Medulla oblongata (tissue), 1 donor: Measurements from ENCODE around the gene HADHB.
"Not testable (repeated sequence)": the region's sequence is repeated elsewhere in the genome, so short reads cannot be mapped to it uniquely, and the experiment has no call there.

ENCODE experiments used
- DNase-seq: peaks from one replicate; pipeline ENCODE4 v3.0.0-alpha.2; 2015; ENCODE audit errors: extremely low spot score

Gene HADHB

DNA sequence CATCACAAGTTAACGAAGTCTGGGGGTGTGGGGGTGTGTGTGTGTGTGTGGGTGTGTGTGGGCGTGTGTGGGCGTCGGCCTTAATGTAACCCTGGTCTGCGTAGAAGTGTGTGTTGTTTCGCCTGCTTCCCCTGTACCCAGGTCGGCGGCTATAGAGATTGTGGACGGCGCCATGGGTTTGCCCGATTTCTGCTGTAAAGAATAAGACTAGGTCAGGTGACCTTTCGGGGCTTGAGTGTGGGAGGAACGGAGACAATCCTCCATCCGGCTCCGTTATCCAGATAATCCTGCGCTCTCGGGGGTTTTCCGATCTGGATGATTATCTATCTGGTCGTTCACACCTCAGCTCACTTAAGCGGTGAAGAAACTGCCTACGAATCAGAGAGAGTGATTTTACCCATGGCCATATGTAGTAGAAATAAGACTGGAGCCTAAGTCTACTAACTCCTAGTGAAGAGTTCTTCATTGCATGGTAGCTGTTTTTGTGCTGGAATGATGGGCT lies 543 bp downstream of the HADHB start:
- peak; percentile 75 for DNase-seq

DNA sequence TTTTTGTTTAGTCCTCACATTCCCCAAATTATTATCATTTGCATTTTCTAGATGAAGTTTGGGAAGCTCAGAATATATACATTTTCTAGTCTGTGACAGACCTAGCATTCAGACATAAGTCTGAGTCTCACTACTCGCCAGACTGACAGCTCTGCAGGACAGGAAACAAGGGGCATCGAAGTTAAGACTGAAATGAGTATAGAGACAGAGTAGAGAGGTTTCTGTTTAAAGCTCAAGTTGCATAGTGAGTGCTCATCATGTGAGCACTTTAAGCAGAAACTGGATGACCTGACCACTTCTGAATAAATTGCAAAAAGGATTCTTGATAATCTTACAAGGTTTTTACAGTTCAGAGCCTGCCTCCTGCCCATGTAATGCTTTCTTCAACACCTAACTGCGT lies 1.1 kb downstream of the HADHB start:
- DNase-seq = peak; percentile 37

DNA sequence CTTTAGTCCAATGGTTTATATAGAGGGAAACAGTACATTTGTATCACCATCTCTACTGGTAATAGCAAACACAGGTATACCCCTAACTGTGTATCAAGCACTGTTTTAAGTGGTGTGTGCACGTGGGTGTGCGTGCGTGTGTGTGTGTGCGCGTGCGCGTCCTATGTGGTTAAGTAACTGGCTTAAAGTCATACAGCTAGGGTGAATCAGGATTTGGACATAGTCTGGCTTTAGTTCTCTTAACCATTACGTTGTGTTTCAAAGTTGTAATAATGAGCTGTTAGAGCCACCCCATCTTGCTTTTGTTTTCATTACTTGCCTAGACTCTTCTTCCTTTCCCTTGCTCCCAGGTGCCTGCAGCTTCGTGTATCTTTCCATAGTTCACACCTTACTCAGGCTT lies 2.1 kb downstream of the HADHB start:
- no peak for DNase-seq

DNA sequence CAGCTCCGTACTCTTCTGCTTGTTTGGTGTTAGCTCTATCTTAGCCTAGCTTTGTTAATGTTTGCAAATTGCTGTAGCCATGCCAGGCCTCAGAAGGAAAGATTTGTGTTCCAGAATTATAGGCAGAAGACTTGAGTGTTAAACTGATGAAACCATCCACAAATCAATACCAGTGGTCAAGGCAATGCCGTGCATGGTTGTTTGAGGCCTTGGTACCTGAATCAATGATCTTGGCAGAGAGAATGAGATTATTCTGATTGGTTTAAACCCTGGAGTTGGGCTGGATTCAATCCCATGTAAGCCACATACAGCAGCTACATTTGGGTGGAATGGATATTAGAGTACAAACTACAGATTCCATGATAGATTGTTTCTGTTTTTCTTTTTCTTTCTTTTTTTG lies 4.9 kb downstream of the HADHB start:
- no peak for DNase-seq

DNA sequence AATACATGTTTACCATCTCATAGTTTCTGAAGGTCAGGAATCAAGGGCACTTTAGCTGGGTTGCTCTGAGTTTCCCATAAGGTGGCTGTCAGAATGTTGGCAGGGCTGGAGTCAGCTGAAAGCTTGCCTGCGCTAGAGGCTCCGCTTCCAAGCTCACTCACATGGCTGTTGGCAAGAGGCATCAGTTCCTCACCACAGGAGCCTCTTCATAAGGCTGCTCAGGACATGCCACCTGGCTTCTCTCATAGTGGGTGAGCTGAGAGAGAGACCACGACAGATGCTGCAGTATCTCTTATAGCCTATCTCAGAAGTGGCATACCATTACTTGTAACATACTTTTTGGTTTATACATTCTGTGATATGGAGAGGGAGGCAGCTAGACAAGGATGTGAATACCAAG lies 7.2 kb downstream of the HADHB start:
- DNase-seq = peak; percentile 87

DNA sequence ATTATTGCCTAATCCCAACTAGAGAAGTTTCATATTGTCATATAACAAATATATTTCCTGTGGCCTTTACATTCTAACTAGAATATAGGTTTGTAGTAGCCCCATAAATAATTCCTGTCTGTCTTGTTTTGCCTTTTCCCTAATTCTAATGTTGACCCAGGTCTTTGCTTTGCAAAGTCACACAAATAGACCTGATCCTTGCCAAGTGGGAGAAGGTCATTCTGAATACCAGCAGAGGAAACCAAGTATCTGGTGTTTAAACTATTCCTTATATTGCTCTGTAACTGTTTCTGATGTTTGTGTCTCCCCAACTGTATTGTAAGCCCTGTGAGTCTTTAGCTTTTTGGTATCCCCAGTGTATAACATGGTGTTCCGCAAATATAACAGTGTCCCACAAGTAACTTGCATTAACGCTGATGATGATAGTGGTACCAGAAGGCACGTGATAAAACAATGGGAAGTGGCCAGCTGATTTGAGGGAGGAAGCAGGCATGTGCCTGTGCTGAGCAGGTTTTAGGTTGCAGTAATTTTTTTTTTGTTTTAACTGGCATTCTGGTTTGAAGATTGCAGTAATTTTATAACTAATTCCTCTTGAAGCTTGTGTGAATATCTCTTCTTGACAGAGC lies 11.1 kb downstream of the HADHB start:
- no peak for DNase-seq

DNA sequence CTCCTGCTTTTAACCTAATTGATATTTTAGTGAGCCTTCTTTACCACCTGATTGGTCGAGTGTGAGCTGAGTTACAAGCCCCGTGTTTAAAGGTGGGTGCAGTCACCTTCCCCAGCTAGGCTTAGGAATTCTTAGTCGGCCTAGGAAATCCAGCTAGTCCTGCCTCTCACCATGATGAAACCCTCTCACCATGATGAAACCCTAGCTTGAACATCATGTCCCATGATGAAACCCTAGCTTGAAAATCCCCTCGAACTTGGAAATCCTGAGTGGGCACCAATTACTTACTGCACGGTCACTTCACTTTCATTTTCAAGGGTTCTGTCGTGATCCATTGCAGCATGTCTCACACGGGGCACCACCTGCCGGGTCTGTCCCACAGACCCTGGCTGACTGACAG lies 14.1 kb downstream of the HADHB start:
- DNase-seq = not testable (repeated sequence)

DNA sequence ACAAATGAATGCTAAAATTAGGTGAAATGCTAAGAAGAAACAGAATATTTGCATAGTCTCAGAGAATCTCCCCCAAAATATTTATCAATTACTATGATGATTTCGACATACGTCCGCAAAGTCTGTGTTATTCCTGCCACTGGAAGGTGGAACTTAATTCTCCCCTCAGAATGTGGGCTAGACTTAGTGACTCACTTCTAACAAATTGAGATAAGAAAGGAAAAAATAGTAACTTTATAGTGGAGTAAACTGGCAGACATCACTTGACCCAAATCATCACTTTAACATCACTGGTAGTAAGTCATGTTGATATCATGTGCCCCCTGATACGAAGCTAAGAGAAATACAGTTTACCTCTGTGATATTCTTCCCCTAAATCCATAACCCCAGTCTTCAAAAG lies 23.5 kb downstream of the HADHB start:
- no peak for DNase-seq

DNA sequence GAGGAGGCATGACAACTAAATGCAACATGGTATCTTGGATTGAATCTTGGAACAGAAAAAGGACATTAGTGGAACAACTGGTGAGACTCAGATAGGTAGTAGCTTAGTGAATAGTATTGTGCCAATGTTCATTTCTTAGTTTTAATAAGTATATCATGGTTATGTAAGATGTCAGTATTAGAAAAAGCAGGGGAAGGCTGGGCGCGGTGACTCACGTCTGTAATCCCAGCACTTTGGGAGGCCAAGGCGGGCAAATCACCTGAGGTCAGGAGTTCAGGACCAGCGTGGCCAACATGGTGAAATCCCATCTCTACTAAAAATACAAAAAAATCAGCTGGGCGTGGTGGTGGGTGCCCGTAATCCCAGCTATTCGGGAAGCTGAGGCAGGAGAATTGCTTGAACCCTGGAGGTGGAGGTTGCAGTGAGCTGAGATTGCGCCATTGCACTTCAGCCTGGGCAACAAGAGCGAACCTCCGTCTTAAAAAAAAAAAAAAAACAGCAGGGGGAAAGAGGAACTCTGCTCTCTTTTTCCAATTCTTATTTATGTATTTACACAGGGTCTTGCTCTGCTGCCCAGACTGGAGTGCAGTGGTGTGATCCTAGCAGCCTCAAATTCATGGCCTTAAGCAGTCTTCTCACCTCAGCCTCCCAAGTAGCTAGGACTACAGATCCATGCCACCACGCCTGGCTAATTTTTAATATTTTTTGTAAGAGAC lies 24.1 kb downstream of the HADHB start:
- not testable (repeated sequence) for DNase-seq

DNA sequence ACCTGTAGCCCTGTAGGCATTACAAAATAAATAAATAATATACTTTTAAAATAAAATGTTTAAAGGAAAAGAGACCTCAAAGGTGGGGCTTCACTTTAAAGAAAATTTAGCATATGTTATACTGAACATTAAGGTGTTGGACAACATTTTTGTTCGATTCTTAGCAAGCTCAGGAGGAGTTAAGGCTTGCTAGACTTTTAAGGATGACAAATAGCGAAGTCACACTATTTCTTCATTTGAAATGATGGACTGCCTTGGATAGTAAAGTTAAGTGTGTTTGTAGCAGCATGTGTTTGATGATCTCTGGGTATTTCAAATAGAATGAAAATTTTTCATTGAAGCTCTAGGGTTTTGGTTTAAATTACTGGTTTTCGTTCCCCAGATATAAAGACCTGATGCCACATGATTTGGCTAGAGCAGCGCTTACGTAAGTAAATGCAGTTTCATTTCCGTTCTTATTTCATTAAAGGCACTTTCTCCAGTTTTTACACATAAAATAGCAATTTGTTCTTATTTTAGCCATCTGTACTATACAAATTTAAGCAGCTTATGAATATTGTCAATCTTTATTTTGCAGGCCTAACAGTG lies 24.9 kb downstream of the HADHB start:
- DNase-seq = peak; percentile 47

DNA sequence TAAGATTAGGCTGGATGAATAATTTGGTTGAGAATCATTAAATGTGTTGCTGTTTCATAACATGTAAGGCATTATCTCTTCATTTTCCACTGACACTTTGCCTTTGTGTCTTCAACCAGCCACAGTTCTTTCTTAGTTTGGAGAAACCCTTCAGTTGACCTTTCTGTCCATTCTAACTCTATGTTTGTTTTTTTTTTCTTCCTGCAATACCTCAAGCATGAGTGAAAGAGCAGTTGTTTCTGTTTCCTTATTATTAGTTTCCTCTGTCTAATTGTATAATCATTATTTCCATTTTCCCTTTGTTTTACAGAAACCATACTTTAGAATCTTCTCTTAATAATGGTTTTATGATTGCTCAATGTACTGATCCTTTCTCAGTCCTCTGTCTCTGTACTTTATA lies 25.6 kb downstream of the HADHB start:
- DNase-seq = no peak

DNA sequence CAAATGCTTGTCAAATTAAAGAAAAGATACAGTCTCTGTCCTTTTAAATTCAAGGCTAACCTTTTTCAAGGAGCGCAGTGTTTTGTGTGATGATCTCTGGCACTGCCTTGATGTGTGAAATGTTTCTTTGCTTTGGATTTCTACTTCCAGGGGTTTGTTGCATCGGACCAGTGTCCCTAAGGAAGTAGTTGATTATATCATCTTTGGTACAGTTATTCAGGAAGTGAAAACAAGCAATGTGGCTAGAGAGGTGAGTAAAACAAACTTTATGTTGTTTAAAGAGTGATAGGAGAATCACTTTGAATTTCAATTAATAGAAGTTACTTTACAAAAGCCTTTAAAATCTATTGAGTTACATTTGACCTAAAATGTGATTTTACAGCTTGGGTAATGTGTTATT lies 28.8 kb downstream of the HADHB start:
- no peak for DNase-seq

DNA sequence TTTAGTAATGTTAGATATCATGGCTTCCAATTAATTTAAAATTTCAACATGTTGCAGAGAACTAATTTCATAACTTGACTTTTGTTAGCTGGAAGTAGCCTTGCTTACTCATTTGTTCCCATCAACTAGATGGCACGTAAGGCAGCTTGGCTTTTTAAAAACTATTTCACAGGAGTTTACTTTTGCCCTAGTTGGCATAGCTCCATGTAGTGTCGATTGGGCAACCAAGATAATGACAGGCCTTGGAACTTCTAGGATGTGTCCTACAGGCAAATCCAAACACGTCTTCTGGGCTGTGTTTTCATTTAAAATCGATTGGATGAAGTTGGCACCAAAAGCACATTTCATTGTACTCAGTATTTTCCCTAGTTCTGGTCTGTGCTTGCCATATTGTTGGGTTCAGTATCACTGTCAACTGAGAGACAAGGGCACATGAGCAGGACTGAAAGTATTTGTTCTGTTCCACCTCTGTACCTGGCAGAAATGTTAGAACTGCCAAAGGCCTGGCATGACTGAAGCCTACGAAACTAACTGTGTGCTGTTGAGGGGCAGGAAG lies 29.4 kb downstream of the HADHB start:
- peak; percentile 41 for DNase-seq

DNA sequence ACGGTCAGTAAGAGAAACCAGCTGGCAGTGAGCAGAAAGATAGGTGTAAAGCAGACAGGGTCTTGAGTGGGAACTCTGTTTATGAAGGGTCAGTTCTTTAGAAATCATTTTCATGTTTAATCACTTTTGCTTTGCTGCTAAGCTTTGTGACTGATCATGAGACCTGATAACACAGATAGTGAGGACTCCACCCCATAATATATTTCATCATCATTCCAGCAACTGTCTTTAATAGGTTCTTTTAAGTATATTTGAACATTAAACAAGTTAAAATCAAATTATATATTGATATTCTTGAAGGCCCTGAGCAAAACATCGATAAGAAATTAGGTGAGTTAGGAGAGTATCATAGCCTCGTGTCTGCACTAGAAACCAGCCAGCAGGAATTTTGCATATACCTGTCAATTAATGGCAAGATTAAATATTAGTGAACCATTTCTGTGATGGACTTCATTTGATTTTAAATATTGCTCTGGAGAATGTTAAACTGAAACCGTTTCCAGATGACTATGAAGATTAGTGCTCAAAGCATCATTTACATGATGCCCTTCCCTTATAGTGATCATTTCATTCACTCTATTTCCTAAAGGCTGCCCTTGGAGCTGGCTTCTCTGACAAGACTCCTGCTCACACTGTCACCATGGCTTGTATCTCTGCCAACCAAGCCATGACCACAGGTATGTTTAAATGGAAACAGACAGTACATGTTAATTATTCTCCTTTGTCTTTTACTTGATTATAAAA lies 31.9 kb downstream of the HADHB start:
- no peak for DNase-seq

DNA sequence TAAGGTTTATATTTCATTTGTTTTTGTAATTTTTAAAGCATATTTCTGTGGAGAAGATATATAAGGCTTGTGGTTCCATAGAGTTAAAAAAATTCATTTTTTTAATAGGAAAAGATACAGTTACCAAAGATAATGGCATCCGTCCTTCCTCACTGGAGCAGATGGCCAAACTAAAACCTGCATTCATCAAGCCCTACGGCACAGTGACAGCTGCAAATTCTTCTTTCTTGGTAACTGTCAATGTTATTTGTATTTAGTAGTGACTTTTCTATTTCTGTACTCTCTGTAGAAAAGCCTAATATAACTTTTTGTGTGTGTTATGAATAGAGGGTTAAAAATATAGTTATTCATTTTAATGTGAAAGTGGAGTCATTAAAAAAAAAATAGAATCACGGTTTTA lies 35.1 kb downstream of the HADHB start:
- DNase-seq = no peak

DNA sequence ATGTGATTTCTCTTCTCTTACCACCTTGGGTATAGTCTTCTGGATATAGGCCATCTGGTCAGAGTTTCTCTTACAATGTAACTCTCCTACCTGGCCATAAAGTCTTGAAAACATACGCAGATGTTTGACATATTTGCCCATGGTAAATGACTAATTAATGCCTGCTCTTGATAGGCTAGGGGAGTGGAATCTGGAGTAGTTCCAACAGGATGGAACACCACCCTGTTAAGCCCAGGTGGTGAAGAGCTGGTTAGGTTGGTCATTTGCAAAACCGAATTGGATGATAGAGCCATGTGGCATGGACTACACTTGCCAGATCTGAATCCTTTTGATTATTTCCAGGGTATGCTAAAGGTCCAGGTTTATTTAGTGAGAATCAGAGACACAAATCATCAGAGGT lies 36.5 kb downstream of the HADHB start:
- DNase-seq = no peak

DNA sequence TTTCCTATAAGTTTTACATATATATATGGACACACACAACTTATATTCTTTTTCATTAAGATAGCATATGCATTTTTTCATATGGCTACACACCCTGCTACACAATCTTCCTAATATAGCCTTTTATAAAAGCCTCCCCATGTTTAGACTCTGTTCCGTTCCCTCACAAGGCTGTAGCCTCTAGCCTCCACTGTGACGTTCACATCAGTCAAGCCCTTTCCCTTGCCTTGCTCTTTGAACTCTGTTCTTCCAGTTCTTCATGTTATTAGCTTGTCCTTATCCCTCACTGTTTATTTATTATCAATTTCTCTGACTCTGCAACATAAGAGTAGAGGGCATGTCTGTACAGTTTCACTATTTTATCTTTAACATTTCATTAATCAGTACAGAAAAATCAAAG lies 38.9 kb downstream of the HADHB start:
- no peak for DNase-seq

DNA sequence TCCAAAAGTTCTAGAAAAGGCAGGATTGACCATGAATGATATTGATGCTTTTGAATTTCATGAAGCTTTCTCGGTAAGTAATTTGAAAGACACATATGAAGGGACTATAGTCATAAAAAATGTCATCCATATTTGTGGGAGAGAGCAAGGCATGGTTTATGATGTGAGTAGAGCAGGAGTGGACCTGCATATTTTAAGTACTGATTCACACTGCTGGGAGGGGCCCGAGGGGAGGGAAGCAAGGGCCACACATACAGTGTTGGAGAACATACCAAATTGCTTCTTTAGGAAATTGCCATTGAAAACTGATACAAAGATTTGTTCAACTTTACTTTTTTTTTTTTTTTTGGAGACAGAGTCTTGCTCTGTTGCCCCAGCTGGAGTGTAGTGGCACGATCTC lies 39.4 kb downstream of the HADHB start:
- DNase-seq = no peak

DNA sequence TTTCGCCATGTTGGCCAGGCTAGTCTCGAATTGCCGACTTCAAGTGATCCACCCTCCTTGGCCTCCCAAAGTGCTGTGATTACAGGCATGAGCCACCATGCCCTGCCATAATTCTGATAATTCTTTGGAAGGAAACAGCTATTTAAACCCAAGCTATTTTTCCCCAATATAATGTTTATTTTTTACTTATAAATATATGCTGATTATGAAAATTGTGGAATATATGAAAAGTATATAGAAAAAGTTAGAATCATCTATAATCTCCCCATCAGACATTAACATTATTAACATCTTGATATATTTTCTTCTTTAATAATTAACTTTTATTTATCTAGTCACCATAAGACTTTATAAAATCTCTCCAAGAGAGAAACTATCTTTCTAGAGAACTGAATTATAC lies 41.2 kb downstream of the HADHB start:
- DNase-seq = no peak

DNA sequence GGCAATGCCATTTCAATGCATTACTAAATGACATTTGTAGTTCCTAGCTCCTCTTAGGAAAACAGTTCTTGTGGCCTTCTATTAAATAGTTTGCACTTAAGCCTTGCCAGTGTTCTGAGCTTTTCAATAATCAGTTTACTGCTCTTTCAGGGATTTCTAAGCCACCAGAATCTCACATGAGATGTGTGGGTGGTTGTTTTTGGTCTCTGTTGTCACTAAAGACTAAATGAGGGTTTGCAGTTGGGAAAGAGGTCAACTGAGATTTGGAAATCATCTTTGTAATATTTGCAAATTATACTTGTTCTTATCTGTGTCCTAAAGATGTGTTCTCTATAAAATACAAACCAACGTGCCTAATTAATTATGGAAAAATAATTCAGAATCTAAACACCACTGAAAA lies 45.3 kb downstream of the HADHB start:
- no peak for DNase-seq

DNA sequence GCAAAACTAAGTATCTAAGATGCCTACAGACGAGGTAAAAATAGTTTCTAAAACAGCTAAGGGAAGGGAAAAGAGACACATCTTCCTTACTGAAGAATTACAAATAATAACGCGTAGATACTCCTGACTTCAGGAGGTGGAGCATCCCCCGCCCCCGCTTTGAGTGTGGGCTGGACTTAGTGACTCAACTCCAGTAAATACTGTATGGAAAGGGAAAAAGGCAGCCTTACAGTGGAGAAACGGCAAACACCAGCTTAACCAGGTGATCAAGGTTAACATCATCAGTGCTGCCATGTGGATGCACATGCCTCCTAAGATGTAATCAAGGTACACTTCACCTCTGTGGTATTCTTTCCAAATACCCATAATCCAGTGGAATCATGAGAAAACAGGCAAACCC lies 47.9 kb downstream of the HADHB start:
- no peak for DNase-seq

DNA sequence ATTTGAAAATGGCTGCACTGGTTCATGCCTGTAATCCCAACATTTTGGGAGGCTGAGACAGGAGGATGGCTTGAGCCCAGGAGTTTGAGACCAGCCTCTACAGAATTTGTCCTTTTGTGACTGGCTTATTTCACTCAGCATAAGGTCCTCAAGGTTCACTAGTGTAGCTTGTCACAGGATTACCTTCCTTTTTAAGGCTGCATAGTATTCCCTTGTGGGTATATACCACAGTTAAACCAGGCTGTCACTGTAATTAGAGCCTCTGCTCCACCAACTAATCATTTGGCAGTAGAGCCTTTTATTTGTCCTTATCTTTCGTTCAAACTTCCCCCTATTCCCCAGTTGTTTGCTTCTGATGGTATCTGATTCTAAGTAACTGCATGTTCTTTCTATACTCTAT lies 50.8 kb downstream of the HADHB start:
- DNase-seq = no peak
